Thymus (tissue), 11 donors: ENCODE data around the gene ZDHHC13. TPM values are rescaled to one million over a fixed set of nuclear protein-coding genes. Genes with fewer than 3 reads are reported as not detected.
"Not testable (repeated sequence)": the region's sequence is repeated elsewhere in the genome, so short reads cannot be mapped to it uniquely, and the experiment has no call there.

ENCODE experiments used
- DNase-seq, 9 donors: peaks; one replicate each; pipeline ENCODE4 v3.0.0-alpha.2; 2013; ENCODE audit warnings: low spot score in 9 of 9, low read depth in 6 of 9, missing footprints in 1 of 9
- H3K27ac ChIP-seq, 2 donors: one replicate each; pipeline ENCODE4 v1.5.1; 2013; ENCODE audit warnings: control low read depth in 1 of 2, low read depth in 1 of 2, low read length in 1 of 2, mild to moderate bottlenecking in 1 of 2, moderate library complexity in 1 of 2
- H3K27me3 ChIP-seq, 2 donors: one replicate each; pipeline ENCODE4 v1.5.1; 2013; ENCODE audit warnings: low read length in 1 of 2; ENCODE audit not compliant: control insufficient read depth in 2 of 2, insufficient read depth in 1 of 2
- H3K36me3 ChIP-seq, 2 donors: one replicate each; pipeline ENCODE4 v1.5.1; 2013; ENCODE audit warnings: low read length in 1 of 2, mild to moderate bottlenecking in 1 of 2, moderate library complexity in 1 of 2; ENCODE audit not compliant: control insufficient read depth in 2 of 2, insufficient read depth in 2 of 2
- H3K4me1 ChIP-seq, 2 donors: one replicate each; pipeline ENCODE4 v1.5.1; 2013; ENCODE audit warnings: low read length in 2 of 2; ENCODE audit not compliant: control insufficient read depth in 2 of 2, insufficient read depth in 2 of 2
- H3K4me3 ChIP-seq, 2 donors: one replicate each; pipeline ENCODE4 v1.5.1; 2013; ENCODE audit warnings: low read length in 2 of 2, control low read depth in 1 of 2, mild to moderate bottlenecking in 1 of 2
- H3K9me3 ChIP-seq, 2 donors: one replicate each; pipeline ENCODE4 v1.5.1; 2013; ENCODE audit warnings: low read length in 1 of 2, mild to moderate bottlenecking in 1 of 2; ENCODE audit not compliant: control insufficient read depth in 2 of 2, insufficient read depth in 1 of 2
- WGBS: extraction: QIAGEN DNeasy Blood & Tissue Kit; methylation state at CpG from one replicate; pipeline ENCODE4 v1.1.7; 2013; 5-methylcytosine and 5-hydroxymethylcytosine counted together
- polyA plus RNA-seq: library from polyadenylated mRNA; stranded (reverse); fragments of 200-250 nt; gene quantifications from one replicate; pipeline ENCODE4 v1.2.3, GENCODE V29; 2013
- total RNA-seq: library from RNA; stranded (reverse); fragments of 120-200 nt; gene quantifications from one replicate; pipeline ENCODE4 v1.2.4, GENCODE V29; 2013
- donor health status: healthy.

The ZDHHC13 gene
- total and polyA plus RNA-seq, 2 donors = 15.7 to 23.6 TPM

GRCh38 chr11:19110295-19110694 is 6.7 kb upstream of the ZDHHC13 start:
- H3K27ac ChIP-seq = no peak overlapping the region
- H3K27me3 ChIP-seq = peaks cover 0 to 3% of the 10 kb centered on the region in 2 donors
- H3K4me3 ChIP-seq = no peak overlapping the region
- WGBS = 99% methylated on average over 3 of the region's 3 CpGs
- no peaks in the 10 kb centered on the region for H3K4me1 ChIP-seq
- H3K36me3 ChIP-seq = no peaks in the 10 kb centered on the region
- no peaks in the 10 kb centered on the region for H3K9me3 ChIP-seq
- no peak for DNase-seq

- no peak for DNase-seq
- H3K4me3 ChIP-seq = no peak overlapping the region
- H3K36me3 ChIP-seq = no peaks in the 10 kb centered on the region
Measured at GRCh38 chr11:19111809-19112208, 5.2 kb upstream of the ZDHHC13 start.

GRCh38 chr11:19116276-19116970 is 545 bp upstream of the ZDHHC13 start:
- H3K4me3 ChIP-seq = peak overlapping the region; percentile 77 to 96
- peaks cover 9% of the 10 kb centered on the region in 2 donors for H3K4me1 ChIP-seq
- DNase-seq = peak in 1 of 9 donors; percentile 7
- peaks cover 0 to 3% of the 10 kb centered on the region in 2 donors for H3K27me3 ChIP-seq
- no peak overlapping the region for H3K27ac ChIP-seq
- no peaks in the 10 kb centered on the region for H3K9me3 ChIP-seq
- no peaks in the 10 kb centered on the region for H3K36me3 ChIP-seq
- 39% methylated on average over 16 of the region's 16 CpGs for WGBS

More at GRCh38 chr11:19111809-19112208, 5.2 kb upstream of the ZDHHC13 start:
- H3K27me3 ChIP-seq = peaks cover 0 to 3% of the 10 kb centered on the region in 2 donors
- no peaks in the 10 kb centered on the region for H3K9me3 ChIP-seq
- H3K4me1 ChIP-seq = peaks cover 0 to 2% of the 10 kb centered on the region in 2 donors
- no peak overlapping the region for H3K27ac ChIP-seq

GRCh38 chr11:19117760-19118097 is 761 bp downstream of the ZDHHC13 start:
- Histone ChIP-seq H3K9me3 (no peaks in the 10 kb centered on the region), H3K4me1 (peaks cover 9% of the 10 kb centered on the region in 2 donors), H3K27ac (no peak overlapping the region), H3K4me3 (peak overlapping the region; percentile 77 to 96), H3K36me3 (no peaks in the 10 kb centered on the region), H3K27me3 (peaks cover 0 to under 1% of the 10 kb centered on the region in 2 donors)
- DNase-seq = no peak
- WGBS = 48% methylated on average over 7 of the region's 7 CpGs

- peaks cover 7 to 9% of the 10 kb centered on the region in 2 donors for H3K4me1 ChIP-seq
- H3K27me3 ChIP-seq = no peaks in the 10 kb centered on the region
- H3K27ac ChIP-seq = no peak overlapping the region
- 94% methylated on average over 2 of the region's 2 CpGs for WGBS
- no peaks in the 10 kb centered on the region for H3K9me3 ChIP-seq
- no peak for DNase-seq
- no peaks in the 10 kb centered on the region for H3K36me3 ChIP-seq
- no peak overlapping the region for H3K4me3 ChIP-seq
Measured at GRCh38 chr11:19121646-19122045, 4.7 kb downstream of the ZDHHC13 start.

- Histone ChIP-seq H3K9me3 (no peaks in the 10 kb centered on the region), H3K4me1 (peaks cover 0 to 3% of the 10 kb centered on the region in 2 donors), H3K36me3 (no peaks in the 10 kb centered on the region), H3K4me3 (no peak overlapping the region), H3K27me3 (no peaks in the 10 kb centered on the region), H3K27ac (no peak overlapping the region)
- WGBS = 99% methylated on average over 7 of the region's 7 CpGs
- no peak for DNase-seq
Measured at GRCh38 chr11:19122960-19123615, 6.1 kb downstream of the ZDHHC13 start.

GRCh38 chr11:19126562-19127325 is 9.8 kb downstream of the ZDHHC13 start:
- not testable (repeated sequence) for H3K4me3 ChIP-seq, DNase-seq, H3K4me1 ChIP-seq, H3K36me3 ChIP-seq, H3K27ac ChIP-seq, H3K27me3 ChIP-seq, H3K9me3 ChIP-seq
- 97% methylated on average over 4 of the region's 4 CpGs for WGBS

- DNase-seq = no peak
- Histone ChIP-seq H3K4me3 (no peak overlapping the region), H3K36me3 (peaks cover 0 to 3% of the 10 kb centered on the region in 2 donors), H3K4me1 (no peaks in the 10 kb centered on the region), H3K9me3 (peaks cover 0 to 4% of the 10 kb centered on the region in 2 donors), H3K27me3 (no peaks in the 10 kb centered on the region), H3K27ac (no peak overlapping the region)
- WGBS = 100% methylated on average over 1 of the region's 1 CpG
Measured at GRCh38 chr11:19134004-19134403, 17.0 kb downstream of the ZDHHC13 start.

- not testable (repeated sequence) for H3K27ac ChIP-seq, H3K4me3 ChIP-seq, DNase-seq, H3K27me3 ChIP-seq, H3K36me3 ChIP-seq, H3K4me1 ChIP-seq, H3K9me3 ChIP-seq
- 98% methylated on average over 4 of the region's 4 CpGs for WGBS
Measured at GRCh38 chr11:19136884-19137283, 19.9 kb downstream of the ZDHHC13 start.
